Measurements from ENCODE around the gene EPSTI1.

DNA sequence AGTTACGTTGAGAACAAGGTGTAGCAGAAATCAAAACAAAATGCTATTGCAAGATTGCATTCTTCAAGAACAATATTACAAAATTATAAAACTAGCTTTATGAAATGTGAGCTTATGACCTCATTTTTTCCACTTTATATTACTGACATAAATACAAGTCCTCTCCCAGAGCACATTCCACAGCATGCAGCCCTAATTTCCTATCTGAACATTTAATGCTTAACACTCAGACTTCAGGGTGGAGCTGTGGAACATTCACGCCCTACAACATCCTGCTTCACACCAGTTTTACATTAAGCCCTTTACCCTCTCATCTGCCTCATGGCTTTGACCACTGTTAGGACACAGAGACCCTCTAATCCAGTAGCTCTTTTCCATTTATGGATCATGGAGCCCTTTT lies 65.5 kb downstream of the EPSTI1 start:
- TF ChIP-seq, protein P1, sequence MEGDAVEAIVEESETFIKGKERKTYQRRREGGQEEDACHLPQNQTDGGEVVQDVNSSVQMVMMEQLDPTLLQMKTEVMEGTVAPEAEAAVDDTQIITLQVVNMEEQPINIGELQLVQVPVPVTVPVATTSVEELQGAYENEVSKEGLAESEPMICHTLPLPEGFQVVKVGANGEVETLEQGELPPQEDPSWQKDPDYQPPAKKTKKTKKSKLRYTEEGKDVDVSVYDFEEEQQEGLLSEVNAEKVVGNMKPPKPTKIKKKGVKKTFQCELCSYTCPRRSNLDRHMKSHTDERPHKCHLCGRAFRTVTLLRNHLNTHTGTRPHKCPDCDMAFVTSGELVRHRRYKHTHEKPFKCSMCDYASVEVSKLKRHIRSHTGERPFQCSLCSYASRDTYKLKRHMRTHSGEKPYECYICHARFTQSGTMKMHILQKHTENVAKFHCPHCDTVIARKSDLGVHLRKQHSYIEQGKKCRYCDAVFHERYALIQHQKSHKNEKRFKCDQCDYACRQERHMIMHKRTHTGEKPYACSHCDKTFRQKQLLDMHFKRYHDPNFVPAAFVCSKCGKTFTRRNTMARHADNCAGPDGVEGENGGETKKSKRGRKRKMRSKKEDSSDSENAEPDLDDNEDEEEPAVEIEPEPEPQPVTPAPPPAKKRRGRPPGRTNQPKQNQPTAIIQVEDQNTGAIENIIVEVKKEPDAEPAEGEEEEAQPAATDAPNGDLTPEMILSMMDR (IDR thresholded peaks at IDR 0.05) = no peak
- no peak for TF ChIP-seq POLR2A (IDR thresholded peaks at IDR 0.05)
